GM19240 (cell line): ENCODE measurements around the gene STXBP5L.
"Not testable (repeated sequence)": the region's sequence is repeated elsewhere in the genome, so short reads cannot be mapped to it uniquely, and the experiment has no call there.

Experiments
- DNase-seq: peaks from one replicate; pipeline ENCODE4 v3.0.0; 2011; ENCODE audit warnings: low spot score; ENCODE audit not compliant: insufficient read length

Gene STXBP5L

GRCh38 chr3:121230194-121230593 lies 322.2 kb downstream of the STXBP5L start:
- not testable (repeated sequence) for DNase-seq

GRCh38 chr3:121231872-121232271 lies 323.9 kb downstream of the STXBP5L start:
- no peak for DNase-seq

- DNase-seq: no peak
Measured at GRCh38 chr3:121232309-121233225, 324.6 kb downstream of the STXBP5L start.

GRCh38 chr3:121243208-121243607 lies 335.2 kb downstream of the STXBP5L start:
- no peak for DNase-seq

- DNase-seq: no peak
Measured at GRCh38 chr3:121252676-121253075, 344.7 kb downstream of the STXBP5L start.

- DNase-seq: no peak
Measured at GRCh38 chr3:121269389-121269788, 361.4 kb downstream of the STXBP5L start.

GRCh38 chr3:121274411-121274810 lies 366.4 kb downstream of the STXBP5L start:
- no peak for DNase-seq

- DNase-seq: no peak
Measured at GRCh38 chr3:121295452-121295851, 387.4 kb downstream of the STXBP5L start.

- DNase-seq: no peak
Measured at GRCh38 chr3:121295979-121296378, 388.0 kb downstream of the STXBP5L start.

- DNase-seq: no peak
Measured at GRCh38 chr3:121324320-121324719, 416.3 kb downstream of the STXBP5L start.

GRCh38 chr3:121330118-121330517 lies 422.1 kb downstream of the STXBP5L start:
- DNase-seq: no peak

GRCh38 chr3:121330634-121331033 lies 422.6 kb downstream of the STXBP5L start:
- DNase-seq: no peak

GRCh38 chr3:121355960-121356359 lies 448.0 kb downstream of the STXBP5L start:
- not testable (repeated sequence) for DNase-seq

- DNase-seq: no peak
Measured at GRCh38 chr3:121362035-121362734, 454.2 kb downstream of the STXBP5L start.

- not testable (repeated sequence) for DNase-seq
Measured at GRCh38 chr3:121388308-121388707, 480.3 kb downstream of the STXBP5L start.

GRCh38 chr3:121395967-121396366 lies 488.0 kb downstream of the STXBP5L start:
- not testable (repeated sequence) for DNase-seq

- not testable (repeated sequence) for DNase-seq
Measured at GRCh38 chr3:121398051-121398450, 490.0 kb downstream of the STXBP5L start.

GRCh38 chr3:121399820-121400219 lies 491.8 kb downstream of the STXBP5L start:
- no peak for DNase-seq

GRCh38 chr3:121405631-121406030 lies 497.6 kb downstream of the STXBP5L start:
- no peak for DNase-seq

GRCh38 chr3:121411523-121411922 lies 503.5 kb downstream of the STXBP5L start:
- DNase-seq: no peak

- DNase-seq: no peak
Measured at GRCh38 chr3:121414924-121415323, 506.9 kb downstream of the STXBP5L start.

GRCh38 chr3:121418182-121418581 lies 510.2 kb downstream of the STXBP5L start:
- no peak for DNase-seq
